Fibroblast of villous mesenchyme (primary cell): ENCODE data around the gene RSPO3. TPM values are rescaled to one million over a fixed set of nuclear protein-coding genes. Genes with fewer than 3 reads are reported as not detected.
"Not testable (repeated sequence)": the region's sequence is repeated elsewhere in the genome, so short reads cannot be mapped to it uniquely, and the experiment has no call there.

Source experiments
- DNase-seq: peaks from one replicate; pipeline ENCODE4 v3.0.0-alpha.2; 2010; ENCODE audit warnings: low read depth
- H3K4me3 ChIP-seq: 2 replicates; pipeline ENCODE4 v1.5.1; 2011; ENCODE audit warnings: low read depth, mild to moderate bottlenecking, low read length
- total RNA-seq: library from RNA; depleted of rRNA; stranded (reverse); fragments of >200 nt; gene quantifications from 2 replicates; pipeline ENCODE4 v1.2.3, GENCODE V29; 2012
- TF ChIP-seq, protein P1 (sequence below): IDR thresholded peaks from 2 replicates; pipeline ENCODE4 v1.5.1; 2012; ENCODE audit warnings: low read depth, mild to moderate bottlenecking, low read length; ENCODE audit not compliant: insufficient read depth

Gene RSPO3
- total RNA-seq, 1 donor = 4.7 TPM

DNA sequence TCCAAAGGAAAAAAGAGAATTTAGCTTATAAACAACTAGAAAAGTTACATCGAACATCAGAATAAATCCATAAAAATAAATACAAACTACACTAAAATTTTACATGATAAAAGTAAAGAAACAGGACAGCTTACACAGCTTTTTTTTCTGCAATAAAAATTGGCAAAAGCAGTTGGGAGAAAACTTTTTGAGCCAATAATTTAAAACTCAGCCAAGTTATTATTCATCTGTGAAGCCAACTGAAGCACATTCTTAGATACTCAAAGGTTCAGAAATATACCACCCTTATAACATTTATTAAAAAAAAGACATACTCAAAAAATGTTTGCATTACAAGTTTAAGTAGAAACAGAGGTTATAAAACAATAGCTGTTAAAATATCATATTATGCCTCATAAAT is 23.7 kb upstream of the RSPO3 start:
- TF ChIP-seq, protein P1, sequence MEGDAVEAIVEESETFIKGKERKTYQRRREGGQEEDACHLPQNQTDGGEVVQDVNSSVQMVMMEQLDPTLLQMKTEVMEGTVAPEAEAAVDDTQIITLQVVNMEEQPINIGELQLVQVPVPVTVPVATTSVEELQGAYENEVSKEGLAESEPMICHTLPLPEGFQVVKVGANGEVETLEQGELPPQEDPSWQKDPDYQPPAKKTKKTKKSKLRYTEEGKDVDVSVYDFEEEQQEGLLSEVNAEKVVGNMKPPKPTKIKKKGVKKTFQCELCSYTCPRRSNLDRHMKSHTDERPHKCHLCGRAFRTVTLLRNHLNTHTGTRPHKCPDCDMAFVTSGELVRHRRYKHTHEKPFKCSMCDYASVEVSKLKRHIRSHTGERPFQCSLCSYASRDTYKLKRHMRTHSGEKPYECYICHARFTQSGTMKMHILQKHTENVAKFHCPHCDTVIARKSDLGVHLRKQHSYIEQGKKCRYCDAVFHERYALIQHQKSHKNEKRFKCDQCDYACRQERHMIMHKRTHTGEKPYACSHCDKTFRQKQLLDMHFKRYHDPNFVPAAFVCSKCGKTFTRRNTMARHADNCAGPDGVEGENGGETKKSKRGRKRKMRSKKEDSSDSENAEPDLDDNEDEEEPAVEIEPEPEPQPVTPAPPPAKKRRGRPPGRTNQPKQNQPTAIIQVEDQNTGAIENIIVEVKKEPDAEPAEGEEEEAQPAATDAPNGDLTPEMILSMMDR = no peak
- H3K4me3 ChIP-seq = no peak overlapping the region

DNA sequence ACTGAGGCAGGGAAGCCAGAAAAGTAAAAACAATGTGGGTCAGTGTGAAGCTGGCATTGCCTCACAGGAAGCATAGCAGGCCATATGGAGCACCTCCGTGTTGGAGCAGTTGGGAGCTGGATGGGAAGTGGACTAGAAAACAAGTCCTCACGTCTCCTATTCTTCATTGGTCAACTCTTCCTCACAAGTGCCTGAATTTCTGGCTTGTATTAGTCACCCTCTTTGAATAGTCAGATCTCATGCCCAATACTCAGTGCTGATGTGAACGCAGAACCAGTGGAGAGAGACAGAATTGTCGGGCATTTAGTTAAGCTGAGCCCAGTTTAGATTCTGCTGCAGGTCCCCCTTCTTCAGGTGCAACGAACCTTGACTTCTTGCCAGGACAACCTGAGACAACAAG is 22.3 kb upstream of the RSPO3 start:
- H3K4me3 ChIP-seq = no peak overlapping the region
- DNase-seq = no peak
- TF ChIP-seq, protein P1 = no peak

More for the DNA sequence above, 23.7 kb upstream of the RSPO3 start:
- no peak for DNase-seq

DNA sequence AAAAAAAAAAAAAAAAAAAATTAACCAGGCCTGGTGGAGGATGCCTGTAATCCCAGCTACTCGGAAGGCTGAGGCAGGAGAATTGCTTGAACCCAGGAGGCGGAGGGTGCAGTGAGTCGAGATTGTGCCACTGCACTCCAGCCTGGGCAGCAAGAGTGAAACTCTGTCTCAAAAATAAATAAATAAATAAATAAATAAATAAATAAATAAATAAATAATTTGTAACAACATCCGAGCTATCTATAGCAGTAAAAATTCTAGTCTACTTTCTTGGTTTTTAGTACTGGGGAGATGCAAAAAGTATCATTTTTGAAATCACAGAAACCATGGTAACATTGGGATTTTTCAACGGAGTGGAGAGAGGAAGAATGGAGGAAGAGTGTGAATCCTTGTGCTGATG is 21.0 kb upstream of the RSPO3 start:
- not testable (repeated sequence) for H3K4me3 ChIP-seq, DNase-seq

DNA sequence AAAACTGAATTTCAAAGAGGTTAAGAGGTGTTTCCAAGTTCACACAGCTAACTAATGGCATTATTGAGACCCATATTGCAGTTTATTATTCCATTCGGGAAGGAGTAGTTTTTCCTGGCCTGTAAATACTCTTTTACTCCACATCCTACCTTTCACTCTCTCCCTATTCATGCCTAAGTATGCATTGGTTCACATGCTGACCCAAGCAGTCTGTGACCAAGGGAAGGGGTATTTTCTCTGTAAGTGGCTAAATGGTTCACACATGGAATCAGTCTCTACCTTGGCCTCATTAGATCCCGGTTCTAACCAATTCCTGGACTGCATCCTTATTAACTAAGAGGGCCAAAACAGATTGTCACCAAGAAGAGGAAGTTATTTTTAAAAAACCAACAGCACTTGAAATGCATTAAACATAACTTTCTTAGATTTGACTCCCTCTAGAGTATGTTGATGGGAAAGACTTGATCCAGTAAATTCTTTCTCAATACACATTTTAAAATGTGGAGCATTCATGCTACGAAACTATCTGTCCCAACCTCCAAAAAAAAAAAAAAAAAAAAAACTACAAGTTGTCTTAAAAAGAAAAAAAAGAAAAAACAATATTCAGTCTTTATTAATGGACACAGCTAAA is 17.8 kb upstream of the RSPO3 start:
- DNase-seq = peak; percentile 48
- no peak overlapping the region for H3K4me3 ChIP-seq
- TF ChIP-seq, protein P1 = peak; percentile 46

DNA sequence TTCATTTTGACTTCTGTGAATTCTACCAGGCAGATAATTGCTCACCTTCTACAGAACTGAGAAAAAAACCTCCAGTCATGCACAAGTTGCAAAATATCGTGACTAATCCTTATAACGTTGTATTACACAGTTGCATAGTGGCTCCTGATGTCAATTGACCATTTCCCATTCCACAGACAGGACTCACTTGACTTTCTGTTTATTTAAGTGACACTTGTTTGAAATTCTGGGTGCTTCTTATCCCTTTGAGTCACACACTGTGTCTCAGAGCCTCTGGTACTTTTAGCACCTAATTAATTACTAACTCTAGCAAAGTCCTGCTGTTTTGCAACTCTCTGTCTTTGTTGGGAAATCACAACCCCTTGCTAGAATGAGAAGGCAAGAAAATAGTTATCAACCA is 16.2 kb upstream of the RSPO3 start:
- no peak overlapping the region for H3K4me3 ChIP-seq
- peak; percentile 94 for DNase-seq
- TF ChIP-seq, protein P1 = no peak

DNA sequence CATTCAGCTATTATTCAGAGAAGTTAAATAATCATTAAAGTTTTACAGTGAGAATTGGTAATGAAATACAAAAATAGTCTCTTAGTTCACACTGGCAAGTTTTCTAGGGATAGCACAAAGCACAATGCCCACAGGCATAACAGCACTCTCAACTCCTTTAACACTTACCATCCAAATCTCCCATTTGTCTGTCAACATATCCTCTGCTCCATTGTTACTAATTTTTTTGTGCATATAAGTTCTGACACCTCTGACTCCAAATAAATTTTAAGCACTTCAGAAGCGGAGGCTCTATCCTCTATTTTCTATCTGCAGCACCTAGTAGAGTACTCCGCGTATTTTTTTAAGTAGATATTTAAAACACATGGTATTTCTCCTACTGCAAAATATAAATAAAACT is 15.6 kb upstream of the RSPO3 start:
- no peak for DNase-seq
- H3K4me3 ChIP-seq = no peak overlapping the region
- TF ChIP-seq, protein P1 = no peak

DNA sequence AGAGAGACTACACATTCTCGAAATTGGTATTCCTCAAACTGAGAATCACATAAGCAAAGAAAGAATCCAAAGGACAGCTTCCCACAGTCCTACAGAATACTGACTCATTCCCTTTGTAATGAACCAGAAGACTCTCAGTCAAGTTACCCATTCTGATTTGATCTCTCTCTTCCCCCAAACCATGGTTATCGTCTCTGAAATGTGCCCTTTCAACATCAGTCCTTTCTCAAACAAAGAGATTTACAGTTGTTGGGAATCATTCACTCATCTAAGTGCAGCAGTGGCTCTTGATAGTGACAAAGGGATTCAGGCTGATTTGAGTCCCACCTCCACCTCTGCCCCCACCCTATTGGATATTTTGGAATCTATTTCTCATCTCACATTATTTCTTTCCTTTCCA is 15.0 kb upstream of the RSPO3 start:
- peak; percentile 29 for DNase-seq

More for the DNA sequence above, 15.0 kb upstream of the RSPO3 start:
- no peak overlapping the region for H3K4me3 ChIP-seq
- TF ChIP-seq, protein P1 = no peak
